Astrocyte of the hippocampus (primary cell): ENCODE results near the gene ANO3.
A peak's percentile ranks its signal among the peaks of the same experiment; 100 is the strongest.
"Not testable (repeated sequence)": the region's sequence is repeated elsewhere in the genome, so short reads cannot be mapped to it uniquely, and the experiment has no call there.

Source experiments
- DNase-seq: peaks from one replicate; pipeline ENCODE4 v3.0.0; 2011; ENCODE audit warnings: low read depth, low spot score

The ANO3 gene

DNA sequence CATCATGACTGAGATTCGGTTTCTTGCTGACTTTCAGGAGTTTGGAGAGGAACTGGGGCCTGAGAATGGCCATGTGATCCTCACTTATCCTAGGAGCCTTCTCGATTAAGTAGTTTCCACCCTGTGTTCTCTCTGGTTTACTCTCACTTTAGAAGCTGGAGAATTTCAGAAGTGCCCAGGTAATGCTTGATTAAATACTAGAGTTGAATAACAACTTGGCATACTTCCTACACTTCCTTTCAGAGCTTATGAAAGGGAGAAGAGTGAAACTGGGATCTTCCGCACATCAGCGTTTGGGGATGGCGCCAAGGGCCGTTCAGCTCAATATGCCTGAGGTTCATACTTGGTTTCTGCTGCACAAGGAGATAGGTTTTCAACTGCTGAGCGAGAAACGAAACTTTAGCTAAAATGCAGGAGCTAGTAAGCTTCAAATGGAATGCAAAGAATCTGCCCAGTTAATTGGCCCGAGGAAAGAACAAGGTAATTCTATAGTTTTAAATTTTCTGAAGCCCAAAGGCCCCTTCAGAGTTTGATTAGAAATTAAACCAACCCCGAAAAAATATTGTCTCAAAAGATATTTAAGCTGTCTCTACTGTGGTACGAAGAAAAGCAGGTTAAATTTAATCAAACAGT lies 241.0 kb downstream of the ANO3 start:
- peak; percentile 1 for DNase-seq

DNA sequence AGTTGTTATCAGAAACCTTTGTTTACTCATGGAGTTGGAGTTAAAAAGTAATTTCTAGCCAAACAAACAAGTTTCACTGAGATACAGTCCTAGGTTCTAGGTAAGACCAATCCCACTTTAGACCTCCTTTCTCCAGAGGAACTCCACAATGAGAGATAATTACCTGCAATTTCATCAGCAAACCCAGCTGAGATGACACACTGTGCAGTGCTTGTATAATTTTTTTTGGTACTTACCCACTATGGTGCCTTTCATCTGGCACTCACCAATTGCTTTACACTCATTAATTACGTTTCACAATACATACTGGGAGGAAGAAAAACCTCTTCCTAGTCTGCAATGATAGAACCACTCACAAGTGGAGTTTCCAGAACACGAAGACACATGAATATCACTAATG lies 242.0 kb downstream of the ANO3 start:
- no peak for DNase-seq

DNA sequence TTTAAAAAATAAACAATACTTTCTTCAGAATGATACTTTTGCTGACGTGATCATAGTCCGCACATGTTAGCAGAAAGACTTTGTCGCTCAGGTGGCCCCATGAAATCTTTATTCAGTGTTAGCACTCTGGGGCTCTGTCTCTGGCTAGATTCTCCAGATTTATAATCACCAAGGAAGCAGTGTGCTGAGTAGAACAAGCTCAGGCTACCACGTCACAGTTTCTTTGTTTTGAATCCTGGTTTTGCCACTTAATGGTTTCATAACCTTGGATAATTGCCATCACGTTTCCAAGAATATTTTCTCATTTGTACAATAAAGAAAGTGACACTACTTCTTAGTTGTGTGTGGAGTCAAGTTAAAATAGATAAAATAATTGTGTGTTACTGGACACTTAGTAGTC lies 244.0 kb downstream of the ANO3 start:
- no peak for DNase-seq

DNA sequence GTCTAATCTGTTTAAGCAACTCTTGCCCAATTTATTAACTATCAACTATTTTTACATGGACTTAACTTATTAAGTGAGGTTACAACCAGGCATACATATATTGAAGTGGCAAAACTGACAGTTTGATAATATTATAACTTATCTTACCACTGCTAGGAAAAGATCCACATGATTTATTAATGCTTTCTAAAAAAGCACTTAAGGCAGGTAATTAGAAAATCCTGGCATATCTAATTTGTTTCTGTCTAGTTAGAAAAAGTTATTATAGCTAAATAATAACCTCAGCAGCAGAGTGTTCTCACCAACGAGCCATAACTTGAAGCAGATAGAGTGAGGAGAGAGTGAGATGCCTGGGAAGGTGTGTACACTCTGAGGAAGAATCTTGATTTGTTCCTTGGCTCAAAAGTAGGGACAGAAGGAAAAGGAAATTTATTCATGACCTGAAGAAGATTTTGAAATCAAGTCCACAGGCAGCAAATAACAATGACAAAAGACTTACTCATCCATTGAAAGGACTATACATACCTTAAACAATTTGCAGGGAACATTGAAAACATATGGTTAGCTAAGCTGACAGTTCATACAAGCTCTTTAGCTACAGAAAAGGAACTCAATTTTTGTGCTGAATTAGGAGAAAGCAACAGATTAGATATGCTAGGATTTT lies 247.2 kb downstream of the ANO3 start:
- DNase-seq = no peak

DNA sequence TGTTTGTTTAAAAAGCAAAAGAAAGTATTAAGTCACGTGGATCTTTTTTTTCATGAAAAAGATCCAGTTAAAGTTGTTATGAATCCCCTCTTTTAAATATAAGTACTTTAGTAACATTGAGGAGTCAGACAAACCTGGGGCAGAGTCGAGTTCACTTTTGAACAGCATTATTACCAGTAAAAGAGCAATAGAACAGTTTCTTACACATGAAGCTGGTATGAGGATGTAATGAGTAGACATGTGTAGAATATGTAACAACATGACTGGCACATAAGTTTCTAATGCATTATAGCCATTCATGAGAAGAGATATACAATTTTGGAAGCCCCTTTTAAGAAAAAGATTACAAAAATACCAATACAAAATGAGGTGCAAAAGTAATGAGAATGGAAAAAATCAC lies 247.8 kb downstream of the ANO3 start:
- DNase-seq = no peak

DNA sequence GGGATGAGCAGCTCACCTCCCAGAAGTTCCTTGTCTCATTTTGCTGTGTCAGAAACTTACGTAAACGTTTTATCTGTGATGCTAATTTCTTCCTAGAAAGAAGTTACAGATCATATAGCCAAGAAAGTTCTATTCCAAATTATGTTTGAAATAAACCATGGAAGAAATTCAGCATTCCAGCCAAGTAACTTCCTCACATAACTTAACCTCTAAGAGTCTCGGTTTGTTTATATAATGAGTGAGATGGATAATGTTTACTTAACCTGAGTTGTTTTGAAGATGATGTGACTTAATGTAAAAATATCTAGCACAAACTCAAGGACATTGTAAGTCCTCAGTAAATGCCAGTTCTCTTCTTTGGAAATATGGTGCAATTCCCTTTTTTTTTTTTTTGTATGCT lies 249.0 kb downstream of the ANO3 start:
- DNase-seq = no peak

DNA sequence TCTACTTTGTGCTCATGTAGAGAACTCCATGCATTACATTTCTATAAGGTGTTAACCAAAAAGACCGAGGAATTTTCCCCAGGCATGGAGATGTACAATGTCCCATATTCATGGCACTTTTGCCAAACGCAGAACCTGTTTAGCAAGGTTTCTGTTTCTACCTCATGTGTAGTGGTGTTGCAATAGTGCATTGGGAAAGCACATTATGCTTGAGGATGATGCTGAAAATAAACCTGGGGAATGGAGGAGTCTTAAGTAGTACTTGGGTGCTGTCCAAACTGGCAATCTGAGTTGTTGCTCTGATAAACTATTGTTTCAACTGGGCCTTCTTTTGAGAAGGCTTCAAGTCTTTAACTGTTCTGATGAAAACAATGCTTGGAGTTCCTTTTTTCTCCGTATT lies 251.6 kb downstream of the ANO3 start:
- peak; percentile 1 for DNase-seq

DNA sequence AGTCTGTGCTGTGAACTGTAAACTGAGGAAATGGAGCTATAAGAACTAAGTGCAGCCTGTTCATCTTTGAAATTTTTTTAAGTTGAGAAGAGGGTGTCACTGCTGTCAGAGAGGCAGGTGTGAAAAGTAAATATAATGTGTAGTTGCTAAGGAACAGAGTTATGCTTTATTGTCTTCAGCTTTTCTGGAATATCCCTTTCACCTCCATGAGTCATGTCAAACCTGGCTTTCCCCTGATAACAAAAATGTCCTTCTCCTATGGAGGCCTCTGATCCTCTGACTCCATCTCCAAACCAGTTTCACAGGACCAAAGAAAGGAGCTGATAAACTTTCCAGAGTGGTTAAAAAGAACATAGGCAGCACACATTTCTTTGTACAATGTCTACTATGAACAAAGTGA lies 252.9 kb downstream of the ANO3 start:
- no peak for DNase-seq

DNA sequence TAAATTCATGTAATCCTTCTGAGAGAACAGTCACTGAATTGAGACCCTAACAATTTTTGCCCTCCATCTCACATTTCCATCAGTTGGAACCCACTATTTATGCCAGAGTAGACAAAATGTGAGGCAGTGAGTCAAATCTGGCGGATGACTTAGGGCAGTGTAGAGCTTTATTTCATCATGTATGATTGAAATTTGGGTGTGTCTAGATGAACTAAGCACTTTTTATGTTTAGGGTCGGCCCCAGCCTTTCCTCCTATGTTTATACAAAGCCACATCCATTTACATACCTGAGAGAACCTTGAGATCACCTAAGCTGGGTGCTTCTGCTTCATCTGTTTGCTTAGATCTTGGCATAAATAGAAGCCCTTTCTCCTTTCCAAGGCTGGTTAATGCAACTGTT lies 255.1 kb downstream of the ANO3 start:
- no peak for DNase-seq

DNA sequence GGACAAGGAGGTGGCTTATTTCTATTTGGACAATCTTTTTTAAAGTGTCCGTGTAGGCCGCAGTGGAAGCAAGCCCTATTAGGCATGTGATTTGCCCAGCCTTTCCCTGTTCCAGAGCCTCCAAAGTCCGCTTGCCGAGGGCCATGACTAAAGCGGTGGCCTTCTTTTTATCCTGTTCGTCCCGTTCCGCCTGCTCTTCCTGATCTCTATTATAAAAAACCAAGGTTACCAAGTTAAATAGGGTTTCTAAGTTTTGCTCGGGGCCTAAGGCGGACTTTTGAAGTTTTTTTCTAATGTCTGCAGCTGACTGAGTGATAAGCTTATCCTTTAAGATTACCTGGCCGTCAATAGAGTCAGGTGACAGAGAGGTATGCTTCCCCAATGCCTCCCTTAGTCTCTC lies 261.8 kb downstream of the ANO3 start:
- no peak for DNase-seq

DNA sequence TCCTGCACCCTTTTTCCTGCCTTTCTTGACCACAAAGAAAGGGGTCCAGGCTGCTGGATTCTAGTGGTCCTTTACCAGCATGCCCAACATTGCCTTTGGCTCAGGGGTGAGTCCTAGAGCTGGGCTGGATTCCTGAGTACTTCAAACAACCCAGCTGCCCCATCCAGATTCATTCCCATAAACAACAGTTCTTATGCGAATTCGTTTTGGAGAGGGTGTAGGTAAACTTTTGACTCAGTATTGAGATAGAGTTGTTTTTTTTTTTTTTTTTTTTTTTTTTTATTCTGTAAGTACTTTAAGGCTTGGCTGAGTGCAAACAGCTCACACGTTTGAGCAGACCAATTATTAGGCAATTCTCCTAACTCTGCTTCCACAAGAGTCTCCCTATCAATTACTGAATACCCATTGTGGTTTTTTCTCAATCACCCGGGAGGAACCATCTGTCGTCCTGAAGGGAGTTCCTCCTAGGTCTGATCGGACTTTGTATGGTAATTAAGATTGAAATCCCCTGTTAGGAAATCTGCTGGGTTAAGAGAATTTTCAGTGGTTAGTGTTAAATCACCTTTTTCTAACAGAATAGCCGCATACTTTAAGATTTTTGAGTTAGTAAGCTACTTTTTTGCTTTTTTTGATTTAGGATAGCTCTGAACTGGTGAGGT lies 263.4 kb downstream of the ANO3 start:
- DNase-seq = not testable (repeated sequence)

DNA sequence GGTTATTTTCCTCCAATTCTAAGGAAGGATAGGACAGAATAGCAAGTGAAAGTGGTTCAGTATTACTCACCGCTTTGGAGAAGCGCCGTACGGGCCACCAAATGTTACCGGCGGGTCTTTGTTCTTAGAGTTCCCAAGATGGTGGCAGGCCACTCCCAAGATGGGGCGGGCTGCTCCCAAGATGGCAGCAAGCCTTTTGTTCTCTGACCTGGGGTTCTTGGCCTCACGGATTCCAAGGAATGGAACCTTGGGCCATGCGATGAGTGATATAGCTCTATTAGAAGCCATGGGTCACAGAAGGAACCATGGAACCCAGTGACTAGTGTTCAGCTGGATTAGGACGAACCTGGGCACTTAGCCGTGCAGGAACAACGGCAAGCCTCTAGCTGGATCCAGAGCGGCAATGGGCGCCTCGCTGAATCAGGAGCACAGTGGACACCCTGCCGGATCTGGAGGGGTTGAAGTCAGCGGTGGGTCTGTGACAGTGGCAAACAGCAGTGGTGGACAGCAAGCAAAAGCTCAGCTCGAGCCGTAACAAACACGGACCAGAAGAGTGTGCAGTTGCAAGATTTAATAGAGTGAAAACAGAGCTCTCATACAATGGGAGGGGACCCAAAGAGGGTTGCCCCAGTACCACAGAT lies 265.2 kb downstream of the ANO3 start:
- DNase-seq = not testable (repeated sequence)

DNA sequence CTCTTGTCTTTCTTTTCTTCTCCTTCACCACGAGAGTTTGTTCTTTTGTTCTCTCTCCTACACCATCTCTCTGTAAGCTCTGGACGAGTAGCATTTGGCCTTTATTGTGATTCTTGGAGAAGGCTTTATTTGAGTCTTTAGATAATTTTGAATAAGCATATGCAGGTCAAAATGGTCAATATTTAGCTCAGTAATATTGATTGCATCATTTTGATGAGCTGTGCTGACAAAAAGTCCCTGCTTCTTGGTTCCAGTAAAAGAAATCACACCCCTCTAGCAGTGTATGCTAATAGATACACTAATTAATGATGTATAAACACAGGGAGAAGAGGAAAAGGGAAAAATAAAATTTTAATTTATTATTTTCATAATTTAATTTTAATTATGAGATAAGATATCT lies 266.0 kb downstream of the ANO3 start:
- no peak for DNase-seq

DNA sequence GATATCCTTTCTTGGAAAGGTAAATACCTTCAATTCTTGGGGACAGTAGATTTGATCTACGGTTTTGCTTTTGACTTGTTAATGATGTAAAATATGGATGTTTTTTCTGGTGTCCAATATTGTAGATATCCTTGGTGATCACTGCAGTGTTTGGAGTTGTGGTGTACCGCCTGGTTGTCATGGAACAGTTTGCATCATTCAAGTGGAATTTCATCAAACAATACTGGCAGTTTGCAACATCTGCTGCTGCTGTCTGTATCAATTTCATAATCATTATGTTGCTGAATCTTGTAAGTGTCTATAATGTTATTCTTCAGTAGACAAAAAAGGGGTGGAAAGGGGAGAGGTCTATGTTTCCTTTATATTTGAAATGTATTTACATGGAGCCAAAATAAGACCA lies 267.5 kb downstream of the ANO3 start:
- peak; percentile 2 for DNase-seq

DNA sequence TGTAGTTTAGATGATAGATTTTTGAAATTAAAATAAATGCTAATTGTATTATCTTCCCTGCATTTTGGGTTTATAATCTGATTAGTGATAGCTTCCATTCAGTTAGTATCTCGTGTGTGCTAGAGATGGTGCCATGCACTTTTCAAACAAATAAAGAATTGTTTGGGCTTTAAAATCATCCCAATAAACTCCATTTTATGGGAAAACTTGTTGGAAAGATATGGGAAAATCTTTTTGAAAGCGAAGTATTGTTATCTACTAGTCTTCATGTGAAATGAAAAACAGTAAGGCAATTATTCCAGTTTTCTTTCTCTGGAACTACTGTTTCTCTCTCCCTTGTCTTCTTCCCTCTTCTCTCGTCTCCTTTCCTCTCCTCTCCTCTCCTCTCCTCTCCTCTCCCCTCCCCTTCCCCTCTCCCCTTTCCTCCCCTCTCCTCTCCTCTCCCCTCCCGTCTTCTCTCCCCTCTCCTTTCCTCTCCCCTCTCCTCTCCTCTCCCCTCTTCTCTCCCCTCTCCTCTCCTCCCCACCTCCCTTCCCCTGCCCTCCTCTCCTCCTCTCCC lies 268.0 kb downstream of the ANO3 start:
- DNase-seq = no peak

DNA sequence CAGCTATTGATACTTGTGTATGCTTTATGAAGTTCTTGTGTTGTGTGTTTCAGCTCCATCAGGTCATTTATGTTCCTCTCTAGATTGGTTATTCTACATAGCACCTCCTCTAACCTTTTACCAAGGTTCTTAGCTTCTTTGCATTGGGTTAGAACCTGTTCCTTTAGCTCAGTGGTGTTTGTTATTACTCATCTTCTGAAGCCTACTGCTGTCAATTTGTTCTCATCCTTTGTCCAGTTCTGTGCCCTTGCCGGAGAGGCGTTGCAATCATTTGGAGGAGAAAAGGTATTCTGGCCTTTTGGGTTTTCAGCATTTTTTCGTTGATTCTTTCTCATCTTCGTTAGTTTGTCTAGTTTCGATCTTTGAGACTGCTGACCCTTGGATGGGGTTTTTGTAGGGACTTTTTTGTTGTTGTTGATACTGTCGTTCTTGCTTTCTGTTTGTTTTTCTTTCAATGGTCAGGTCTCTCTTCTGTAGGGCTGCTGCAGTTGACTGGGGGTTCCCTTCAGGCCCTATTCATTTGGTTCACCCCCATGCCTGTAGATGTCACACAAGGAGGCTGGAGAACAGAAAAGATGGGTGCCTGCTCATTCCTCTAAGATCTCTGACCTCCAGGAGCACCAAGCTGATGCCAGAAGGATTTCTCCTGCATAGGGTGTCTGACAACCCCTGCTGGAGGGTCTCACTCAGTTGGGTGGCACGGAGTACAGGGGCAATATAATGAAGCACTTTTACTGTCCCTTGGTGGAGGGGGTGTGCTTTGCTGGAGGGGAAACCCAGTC lies 276.0 kb downstream of the ANO3 start:
- DNase-seq = no peak

DNA sequence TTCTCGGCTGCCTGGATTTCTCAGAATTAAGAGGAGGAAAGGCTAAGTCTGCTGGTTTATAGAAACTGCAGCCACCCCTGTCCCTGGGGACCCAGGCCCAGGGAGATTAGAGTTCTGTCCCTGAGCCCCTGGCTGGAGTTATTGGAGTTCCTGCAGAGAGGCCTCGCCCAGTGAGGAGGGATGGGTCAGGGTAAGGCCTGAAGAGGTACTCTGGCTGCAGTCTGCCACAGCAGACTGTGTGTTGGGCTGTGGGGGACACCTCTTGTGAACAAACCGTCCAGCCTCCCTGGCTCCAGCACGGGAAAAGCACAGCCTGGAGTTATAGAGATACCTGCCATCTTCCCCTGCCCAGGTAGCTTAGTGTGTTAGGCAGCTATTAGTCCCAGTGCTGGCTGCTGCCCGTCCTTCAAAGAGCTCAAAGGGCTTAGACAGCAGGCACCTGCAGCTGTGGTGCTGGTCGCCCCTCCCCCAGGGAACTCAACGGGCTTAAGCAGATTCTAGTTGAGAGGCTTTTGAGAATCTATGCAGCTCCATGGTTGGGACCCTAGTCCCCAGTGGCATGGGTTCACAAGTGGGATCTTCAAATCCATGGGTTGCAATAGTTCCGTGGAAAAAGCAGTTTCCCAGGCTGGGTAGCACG lies 276.7 kb downstream of the ANO3 start:
- no peak for DNase-seq

DNA sequence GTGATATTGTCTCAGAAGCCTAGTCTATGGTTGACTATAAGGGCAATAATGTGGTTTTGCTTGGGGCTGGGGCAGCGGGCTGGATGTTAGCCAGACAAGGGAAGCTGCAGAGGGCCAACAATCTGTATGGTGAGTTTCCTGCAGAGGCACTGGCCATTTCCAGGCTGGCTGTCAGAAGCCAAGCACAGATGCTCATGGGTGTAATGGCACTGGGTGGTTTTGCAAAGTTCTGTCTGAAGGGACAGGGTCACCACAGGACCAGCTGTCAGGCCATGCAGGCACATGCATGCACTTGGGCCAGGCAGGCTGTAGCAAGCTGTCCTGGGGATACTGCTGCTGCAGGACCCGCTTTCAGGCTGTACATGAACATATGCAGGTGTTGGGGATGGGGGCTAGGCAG lies 281.8 kb downstream of the ANO3 start:
- DNase-seq = no peak

DNA sequence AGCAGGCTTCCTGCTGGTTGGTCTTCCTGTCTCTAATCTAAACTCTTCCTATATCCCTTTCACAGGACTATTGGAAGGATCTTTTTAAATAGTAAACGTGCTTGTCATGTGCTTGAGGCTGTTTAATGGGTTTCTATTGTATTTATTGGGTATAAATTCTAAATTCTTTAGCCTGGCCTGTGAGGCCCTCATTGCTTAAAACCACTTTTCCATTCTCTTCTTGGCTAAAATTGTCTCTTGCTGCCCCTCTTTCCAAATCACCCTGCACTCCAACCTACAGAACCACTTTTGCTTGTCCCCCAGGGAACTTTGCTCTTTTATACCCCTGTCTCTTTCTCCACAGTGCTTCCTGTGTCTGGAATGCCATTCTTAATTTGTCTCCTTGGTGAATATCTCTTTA lies 286.5 kb downstream of the ANO3 start:
- no peak for DNase-seq

DNA sequence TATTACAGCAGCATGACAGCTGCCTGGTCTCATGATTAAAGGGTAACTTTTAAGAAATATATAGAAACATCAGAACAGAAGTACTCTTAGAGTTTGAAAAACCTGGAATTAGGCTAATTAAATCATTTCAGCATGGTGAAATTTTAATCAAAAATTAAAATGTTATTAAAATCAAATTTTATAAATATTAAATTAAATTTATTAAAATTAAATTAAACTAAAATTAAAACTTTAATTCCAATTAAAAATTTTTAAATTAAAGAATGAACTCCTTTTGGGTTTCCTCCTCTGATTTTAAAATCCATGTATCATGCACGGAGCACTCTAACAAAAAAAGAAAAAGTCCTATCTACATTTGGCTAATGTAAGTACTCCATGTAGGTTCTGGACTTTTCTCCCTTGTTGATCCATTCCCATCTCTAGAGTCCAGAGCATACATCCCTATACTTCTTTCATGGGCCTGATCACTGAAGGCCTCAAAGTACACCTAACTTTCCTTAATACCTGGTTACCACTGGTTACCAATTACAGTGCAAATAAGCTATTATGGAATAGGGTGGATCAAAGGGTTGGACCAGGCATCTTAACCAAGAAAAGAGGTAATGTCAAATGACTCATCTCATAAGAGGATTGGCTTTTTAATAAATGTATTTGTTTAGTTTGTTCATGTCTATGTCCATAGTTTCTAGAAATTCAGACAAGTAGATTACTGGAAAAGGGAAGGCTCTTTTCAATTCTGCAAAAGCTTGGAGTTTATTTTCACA lies 288.5 kb downstream of the ANO3 start:
- DNase-seq = no peak
